NCI-H2107 (cell line): ENCODE data around the gene OTOP3.

Experiments used
- DNase-seq: peaks from one replicate; lab custom pipeline; 2025; lab: John Stamatoyannopoulos, UW

The OTOP3 gene

DNA sequence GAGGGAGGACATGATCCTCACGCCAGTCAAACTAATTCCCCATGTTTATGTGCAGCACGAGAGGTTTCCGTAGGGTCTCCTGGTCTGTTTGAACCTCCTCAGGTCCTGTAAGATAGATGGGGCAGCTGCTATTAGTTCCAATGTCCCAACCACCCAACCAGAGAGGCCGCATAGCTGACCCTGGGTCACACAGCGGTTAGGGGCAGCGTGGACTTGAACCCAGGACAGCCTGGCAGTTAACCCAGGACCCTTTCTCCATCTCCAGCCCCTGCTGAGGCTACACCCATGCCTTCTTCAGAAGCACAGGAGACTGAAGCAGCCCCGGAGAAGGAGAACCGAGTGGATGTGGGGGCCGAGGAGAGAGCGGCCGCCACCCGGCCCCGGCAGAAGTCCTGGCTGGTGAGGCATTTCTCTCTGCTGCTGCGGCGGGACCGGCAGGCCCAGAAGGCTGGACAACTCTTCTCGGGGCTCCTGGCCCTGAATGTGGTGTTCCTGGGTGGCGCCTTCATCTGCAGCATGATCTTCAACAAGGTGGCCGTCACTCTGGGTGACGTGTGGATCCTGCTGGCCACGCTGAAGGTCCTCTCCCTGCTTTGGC is 5.5 kb downstream of the OTOP3 start:
- no peak for DNase-seq

DNA sequence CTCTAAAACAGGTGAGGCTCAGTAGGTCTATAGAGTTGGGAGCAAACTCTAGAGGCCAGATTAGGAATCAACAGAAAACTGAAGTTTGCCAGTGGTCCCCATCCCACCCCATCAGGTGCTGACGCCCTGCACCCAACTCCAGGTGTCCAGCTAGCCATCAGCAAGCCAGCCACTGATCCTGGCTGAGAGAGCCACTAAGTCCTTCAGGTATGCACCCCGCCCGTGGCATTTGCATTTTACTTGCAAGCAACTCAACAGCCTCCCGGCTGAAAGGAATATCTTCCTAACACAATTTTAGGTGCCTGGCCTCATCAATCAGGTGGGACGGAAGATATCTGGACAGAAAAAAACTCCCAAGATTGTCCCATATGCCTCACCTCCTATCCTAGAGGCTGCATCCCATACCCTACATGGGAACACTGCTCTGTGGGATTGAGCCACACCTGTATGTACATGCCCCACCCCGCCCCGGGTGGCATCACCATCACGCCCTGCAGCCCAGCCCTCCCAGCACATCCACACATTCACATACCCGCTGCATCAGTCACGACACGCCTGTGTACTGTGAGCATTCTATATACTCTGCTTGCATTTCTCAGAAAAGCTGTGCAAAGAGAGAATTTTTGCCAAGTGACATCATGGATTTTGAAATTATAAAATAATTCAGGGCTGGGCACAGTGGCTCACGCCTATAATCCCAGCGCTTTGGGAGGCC is 8.3 kb downstream of the OTOP3 start:
- no peak for DNase-seq

- no peak for DNase-seq
Measured at GRCh38 chr17:74945543-74945942, 9.8 kb downstream of the OTOP3 start.

- no peak for DNase-seq
Measured at GRCh38 chr17:74946641-74947040, 10.9 kb downstream of the OTOP3 start.

GRCh38 chr17:74947041-74947754 is 11.5 kb downstream of the OTOP3 start:
- DNase-seq: no peak

DNA sequence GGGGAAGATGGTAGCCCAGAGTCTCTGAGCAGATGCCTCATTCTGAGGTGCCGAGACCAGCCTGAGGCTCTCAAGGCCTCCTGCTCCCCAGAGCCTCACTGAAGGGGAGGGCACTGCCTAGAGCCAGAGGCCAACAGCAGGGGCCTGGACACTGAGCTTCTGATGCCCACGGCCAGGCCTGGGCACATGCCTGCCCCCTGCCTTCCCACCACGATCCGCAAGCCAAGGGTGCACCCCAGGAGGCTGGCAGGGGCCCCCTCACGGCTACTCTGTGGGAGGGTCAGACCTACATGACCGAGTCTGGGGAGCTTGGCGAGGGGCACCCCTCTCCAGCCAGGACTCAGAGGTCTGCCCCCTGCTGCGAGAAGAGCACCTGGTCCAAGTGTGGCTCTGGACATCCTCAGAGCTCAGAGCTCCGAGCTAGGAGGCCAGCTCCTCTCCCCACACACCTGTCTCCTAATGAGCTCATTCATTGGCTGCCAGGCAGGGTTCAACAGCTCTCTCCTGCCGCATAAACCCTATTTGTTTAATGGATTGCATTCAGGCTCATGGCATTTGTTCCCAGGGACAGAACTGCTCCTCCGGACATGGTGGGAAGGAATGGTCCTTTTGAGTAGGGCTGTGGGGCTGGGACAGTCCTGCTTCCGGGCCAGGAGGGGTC is 13.9 kb downstream of the OTOP3 start:
- DNase-seq: no peak

DNA sequence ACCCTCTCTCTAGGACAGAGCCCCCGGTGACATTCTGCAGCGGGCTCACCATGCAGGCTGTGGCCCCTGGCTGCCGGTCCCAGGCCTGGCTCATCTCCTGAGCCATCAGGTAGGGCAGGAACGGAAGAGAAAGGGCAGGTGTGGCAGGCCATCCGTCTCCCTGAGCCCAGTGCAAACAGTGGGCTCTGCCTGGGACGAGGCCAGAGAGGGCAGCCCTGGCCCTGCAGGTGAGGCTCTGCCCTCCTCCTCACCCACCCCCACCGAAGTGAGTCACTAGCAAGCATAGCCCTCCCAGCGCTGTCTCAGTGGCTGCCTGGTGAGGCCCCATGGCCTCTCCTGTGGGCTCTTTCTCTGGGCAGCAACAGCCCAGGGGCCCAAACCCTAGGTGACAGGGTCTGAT is 14.5 kb downstream of the OTOP3 start:
- no peak for DNase-seq

DNA sequence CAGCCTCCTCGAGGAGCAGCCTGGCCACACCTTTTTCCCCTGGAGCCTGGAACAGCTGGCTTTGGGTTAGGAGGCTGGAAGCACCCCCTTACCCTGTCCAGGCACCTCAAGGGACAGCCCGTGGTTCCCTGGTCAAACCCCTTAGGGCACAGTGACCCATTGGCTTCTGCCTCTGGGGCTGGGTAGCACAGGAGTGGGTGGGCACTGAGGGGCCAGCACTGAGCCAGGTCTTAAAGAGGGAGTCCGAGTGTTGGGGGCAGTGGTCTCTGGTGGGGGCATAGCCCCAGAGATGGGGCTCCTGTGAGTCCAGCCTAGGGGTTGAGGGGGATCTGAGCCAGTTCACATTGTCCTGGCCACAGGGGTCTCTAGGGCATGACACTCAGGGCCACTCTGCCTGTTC is 15.4 kb downstream of the OTOP3 start:
- no peak for DNase-seq

DNA sequence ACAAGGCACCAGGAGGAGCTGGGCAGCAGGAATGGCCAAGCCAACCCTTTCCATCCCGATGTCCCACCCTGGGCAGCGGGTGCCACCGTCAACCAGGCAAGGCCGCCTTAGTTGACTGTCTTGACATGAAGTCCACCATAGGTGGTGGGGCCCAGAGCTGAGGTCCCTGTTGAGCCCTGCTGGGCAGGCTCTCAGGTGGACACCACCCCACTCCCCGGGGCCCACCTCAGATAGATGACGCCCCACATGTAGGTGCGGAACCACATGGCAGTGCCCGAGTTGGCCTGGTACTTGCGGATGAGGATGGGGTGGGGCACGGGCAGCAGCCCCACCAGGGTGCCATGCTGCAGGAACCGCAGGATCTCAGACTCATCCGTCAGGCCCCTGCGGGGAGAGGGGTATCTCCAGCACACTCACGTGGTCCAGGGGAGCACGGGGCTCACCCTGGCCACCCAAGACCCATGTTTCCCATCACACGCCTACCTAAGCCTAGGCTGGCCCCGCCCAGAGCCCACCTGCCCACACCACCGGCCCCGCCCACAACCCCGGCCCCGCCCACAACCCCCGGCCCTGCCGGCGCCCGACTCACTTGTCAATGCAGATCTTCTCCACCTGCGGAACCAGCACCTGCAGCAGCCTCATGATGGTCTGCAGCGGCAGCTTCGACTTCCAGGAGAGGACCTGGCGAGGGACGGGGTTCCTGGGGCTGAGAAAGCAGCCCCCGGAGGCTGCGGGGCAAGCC is 16.2 kb downstream of the OTOP3 start:
- DNase-seq: no peak

- no peak for DNase-seq
Measured at GRCh38 chr17:74952431-74953133, 16.9 kb downstream of the OTOP3 start.

GRCh38 chr17:74953134-74953687 is 17.5 kb downstream of the OTOP3 start:
- no peak for DNase-seq

- DNase-seq: no peak
Measured at GRCh38 chr17:74954115-74954514, 18.4 kb downstream of the OTOP3 start.

GRCh38 chr17:74954665-74955421 is 19.1 kb downstream of the OTOP3 start:
- DNase-seq: no peak

DNA sequence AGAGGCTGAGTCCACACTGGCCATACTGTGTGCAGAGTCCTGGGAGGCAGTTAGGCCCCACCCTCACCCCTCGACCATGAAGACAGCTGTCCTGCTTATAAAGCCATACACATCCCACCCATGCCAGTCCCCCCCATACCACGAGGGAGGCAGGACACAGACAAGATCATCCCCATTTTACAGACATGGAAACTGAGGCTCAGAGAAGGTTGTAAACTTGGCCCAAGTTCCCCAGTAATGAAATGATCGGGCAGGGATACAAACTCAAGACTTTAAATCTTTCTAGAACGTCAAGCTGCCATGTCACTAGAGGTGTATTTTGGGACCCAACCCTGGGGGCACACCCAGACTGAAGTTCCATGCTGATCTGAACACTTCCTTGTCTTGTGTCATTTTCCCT is 20.4 kb downstream of the OTOP3 start:
- no peak for DNase-seq

GRCh38 chr17:74957935-74958740 is 22.4 kb downstream of the OTOP3 start:
- DNase-seq: no peak

DNA sequence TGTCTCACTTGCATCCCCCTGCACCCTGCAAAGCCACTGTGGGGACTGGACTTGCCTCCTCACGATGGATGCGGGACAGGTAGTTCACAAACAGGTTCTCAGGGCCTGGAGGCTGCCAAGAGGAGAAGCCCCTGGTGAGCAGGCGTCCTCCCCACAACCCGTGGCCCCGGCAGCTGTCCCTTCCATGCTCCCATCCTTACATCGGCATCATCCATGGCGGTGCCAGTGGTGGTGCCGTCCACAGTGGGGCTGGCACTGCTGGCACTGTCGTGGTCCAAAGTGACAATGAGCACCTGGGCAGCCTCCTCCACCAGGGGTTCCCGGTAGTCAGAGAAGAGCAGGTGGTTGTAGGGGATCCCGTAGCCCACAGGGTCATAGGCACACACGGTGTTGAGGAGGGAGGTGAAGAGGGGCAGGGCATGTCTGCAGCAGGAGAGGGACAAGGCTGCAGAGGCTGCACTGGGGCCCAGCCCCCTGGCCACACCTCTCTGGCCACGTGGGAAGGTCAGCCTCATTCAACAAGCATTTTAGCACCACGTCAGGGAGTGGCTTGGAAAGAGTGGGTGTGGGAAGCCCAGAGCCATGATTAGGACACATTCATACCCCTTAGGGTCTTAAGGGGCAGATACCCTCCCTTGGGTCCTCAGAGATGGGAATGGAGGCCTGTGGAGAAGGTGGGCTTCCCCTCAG is 24.3 kb downstream of the OTOP3 start:
- DNase-seq: no peak

DNA sequence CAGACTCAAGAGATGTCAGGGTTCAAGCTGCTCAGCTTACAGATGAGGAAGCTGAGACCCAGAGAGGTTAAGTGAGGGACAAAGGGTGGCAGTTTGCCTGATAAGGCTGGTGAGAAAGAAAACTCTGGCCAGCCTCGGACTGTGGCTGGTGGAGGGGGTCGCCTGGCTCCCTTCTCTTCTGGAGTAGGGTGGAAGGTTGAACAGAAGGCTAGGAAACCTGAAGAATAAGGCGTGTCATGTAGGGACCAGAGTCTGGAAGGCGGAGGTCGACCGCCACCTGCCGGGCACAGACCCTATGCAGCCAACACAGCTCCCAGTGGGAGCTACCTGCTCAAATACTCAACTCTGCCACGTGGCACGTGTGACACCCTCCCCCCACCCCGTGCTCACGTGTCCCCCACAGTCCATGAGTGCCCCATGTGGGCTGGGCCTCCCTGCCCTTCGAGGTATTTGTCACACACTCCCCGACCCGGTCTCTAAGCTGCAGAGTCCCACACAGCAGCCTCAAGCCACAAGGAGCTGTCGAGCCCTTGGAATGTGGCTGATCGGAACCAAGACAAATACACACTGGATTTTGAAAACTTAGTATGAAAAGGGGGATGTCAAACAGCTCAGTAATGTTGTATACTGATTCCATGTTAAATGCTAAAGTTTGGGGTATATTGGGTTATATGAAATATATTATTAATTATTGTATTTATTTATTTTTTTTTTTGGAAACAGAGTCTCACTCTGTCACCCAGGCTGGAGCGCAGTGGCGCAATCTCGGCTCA is 25.1 kb downstream of the OTOP3 start:
- DNase-seq: no peak
